HCT116 (cell line): ENCODE results near the gene FRK. TPM values are rescaled to one million over a fixed set of nuclear protein-coding genes. Genes with fewer than 3 reads are reported as not detected.

ENCODE experiments used
- ATAC-seq: fragments of 200-7000 bp; cut with Tn5 transposase; 2 replicates; pipeline ENCODE4 v1.9.1; 2020; ENCODE audit warnings: mild to moderate bottlenecking, moderate library complexity
- BruUV-seq: library from RNA; stranded (reverse); fragments of 400-500 nt; replicated peaks from 2 replicates; lab custom pipeline; 2021; lab: Mats Ljungman, UMichigan
- CTCF ChIA-PET: fragments of 300-600 bp; sonication (Branson Sonifier 250); formaldehyde crosslinking; loops from one replicate; lab custom pipeline; 2021; ENCODE audit warnings: antibody characterized with exemption; lab: Charles Lee
- POLR2A ChIA-PET: fragments of 300-600, 350-600 bp; sonication (Branson Sonifier 250); formaldehyde crosslinking; loops from one replicate; lab custom pipeline; 2021; ENCODE audit warnings: antibody characterized with exemption; lab: Charles Lee
- RAD21 ChIA-PET, 2 experiments: fragments of 300-600 bp; sonication (Branson Sonifier 250); formaldehyde crosslinking; loops; one replicate each; lab custom pipeline; 2023; ENCODE audit warnings: low total read pairs in 2 of 2; ENCODE audit not compliant: uncharacterized antibody in 2 of 2, unreplicated experiment in 2 of 2, low non-redundant PET in 1 of 2; lab: Charles Lee
- DNase-seq: peaks from one replicate; pipeline ENCODE4 v3.0.0-alpha.2; 2010; ENCODE audit warnings: low read depth, low spot score
- H2AFZ ChIP-seq: fragments of 200-600 bp; shearing (Covaris generic), sonication (generic); 2 replicates; pipeline ENCODE4 v1.6.1; 2017; ENCODE audit warnings: low read depth, mixed run types, mixed read lengths, antibody characterized with exemption, low read length; ENCODE audit not compliant: poor library complexity, severe bottlenecking
- H3K27ac ChIP-seq: 2 replicates; pipeline ENCODE4 v1.5.1; 2012; ENCODE audit warnings: low read depth, low read length
- H3K27me3 ChIP-seq: fragments of 200-600 bp; sonication (generic); 2 replicates; pipeline ENCODE4 v1.6.1; 2016; ENCODE audit warnings: mixed run types, low read length, mixed read lengths; ENCODE audit not compliant: insufficient read depth
- H3K36me3 ChIP-seq, 2 experiments: fragments of 200-500 bp in 1 of 2; fragments of 200-600 bp in 1 of 2; sonication (Bioruptor generic) in 1 of 2; sonication (generic) in 1 of 2; 2 replicates each; pipeline versions ENCODE4 v1.5.1 to v1.6.1; 2014 to 2016; ENCODE audit warnings: low read length in 2 of 2, inconsistent platforms in 1 of 2, mixed read lengths in 1 of 2, mixed run types in 1 of 2; ENCODE audit not compliant: insufficient read depth in 2 of 2, control insufficient read depth in 1 of 2
- H3K4me1 ChIP-seq, 2 experiments: fragments of 200-600 bp in 1 of 2; sonication (generic) in 1 of 2; 2 replicates each; pipeline versions ENCODE4 v1.5.1 to v1.6.1; 2012 to 2017; ENCODE audit warnings: low read length in 2 of 2, inconsistent platforms in 1 of 2, mild to moderate bottlenecking in 1 of 2, mixed read lengths in 1 of 2, mixed run types in 1 of 2, moderate library complexity in 1 of 2; ENCODE audit not compliant: insufficient read depth in 2 of 2, control insufficient read depth in 1 of 2
- H3K4me2 ChIP-seq: fragments of 200-600 bp; sonication (generic); 2 replicates; pipeline ENCODE4 v1.6.1; 2017; ENCODE audit warnings: mixed run types, low read length, mixed read lengths
- H3K4me3 ChIP-seq, 2 experiments: fragments of 200-600 bp in 1 of 2; sonication (generic) in 1 of 2; replicated peaks in 1 of 2; 2 replicates each; pipeline ENCODE4 v1.5.1; 2011 to 2016; ENCODE audit warnings: low read length in 2 of 2, control low read depth in 1 of 2, low read depth in 1 of 2, mild to moderate bottlenecking in 1 of 2, mixed read lengths in 1 of 2, mixed run types in 1 of 2
- H3K79me2 ChIP-seq: fragments of 200-600 bp; sonication (generic); 2 replicates; pipeline ENCODE4 v1.6.1; 2017; ENCODE audit warnings: mild to moderate bottlenecking, mixed run types, low read length, moderate library complexity, mixed read lengths; ENCODE audit not compliant: insufficient read depth
- H3K9ac ChIP-seq: fragments of 200-600 bp; sonication (generic); 2 replicates; pipeline ENCODE4 v1.6.1; 2016; ENCODE audit warnings: low read length, mixed read lengths
- H3K9me2 ChIP-seq: fragments of 200-600 bp; sonication (generic), shearing (Covaris generic); 2 replicates; pipeline ENCODE4 v1.6.1; 2017; ENCODE audit warnings: mixed run types, mild to moderate bottlenecking, moderate library complexity; ENCODE audit not compliant: insufficient read depth
- H3K9me3 ChIP-seq, 2 experiments: fragments of 200-500 bp in 1 of 2; fragments of 200-600 bp in 1 of 2; sonication (Bioruptor generic) in 1 of 2; sonication (generic) in 1 of 2; 2 replicates each; pipeline ENCODE4 v1.6.1; 2014 to 2017; ENCODE audit warnings: low read length in 2 of 2, mixed read lengths in 2 of 2, inconsistent platforms in 1 of 2, low read depth in 1 of 2, mild to moderate bottlenecking in 1 of 2, mixed run types in 1 of 2, moderate library complexity in 1 of 2; ENCODE audit not compliant: control insufficient read depth in 1 of 2, insufficient read depth in 1 of 2
- H4K20me1 ChIP-seq: fragments of 200-600 bp; sonication (generic), shearing (Covaris generic); 2 replicates; pipeline ENCODE4 v1.6.1; 2017; ENCODE audit warnings: mixed run types, mild to moderate bottlenecking, moderate library complexity; ENCODE audit not compliant: insufficient read depth
- ELF1 ChIP-seq: IDR thresholded peaks from 2 replicates; pipeline ENCODE4 v1.6.1; 2012; ENCODE audit warnings: low read depth, borderline replicate concordance
- FOSL1 ChIP-seq: IDR thresholded peaks from 2 replicates; pipeline ENCODE4 v1.6.1; 2012; ENCODE audit warnings: low read depth
- SP1 ChIP-seq: IDR thresholded peaks from 2 replicates; pipeline ENCODE4 v1.6.1; 2012; ENCODE audit warnings: low read depth
- TCF7L2 ChIP-seq: IDR thresholded peaks from 2 replicates; pipeline ENCODE4 v1.7.0; 2011; ENCODE audit warnings: borderline replicate concordance, inconsistent platforms; ENCODE audit not compliant: insufficient read depth, insufficient read length; ENCODE audit errors: extremely low read depth
- intact Hi-C: fragments of 100-400 bp; cut with micrococcal nuclease; formaldehyde crosslinking; loops from 2 replicates; pipeline ENCODE4 v1.10.0; 2022
- total RNA-seq: library from RNA; stranded (reverse); gene quantifications from one replicate; pipeline ENCODE4 v1.2.1, GENCODE V29; 2021; ENCODE audit not compliant: unreplicated experiment

The FRK gene
- total RNA-seq, 1 experiment from 2014 or later = 3.7 TPM

- Histone ChIP-seq H3K27ac (no peak overlapping the region), H3K4me1 (peaks cover 15 to 28% of the 10 kb centered on the region in 2 experiments), H3K4me2 (no peak overlapping the region), H3K9me3 (no peaks in the 10 kb centered on the region), H3K36me3 (no peaks in the 10 kb centered on the region), H3K79me2 (no peaks in the 10 kb centered on the region), H3K9ac (no peak overlapping the region), H2AFZ (no peak overlapping the region), H4K20me1 (no peaks in the 10 kb centered on the region), H3K9me2 (no peaks in the 10 kb centered on the region), H3K4me3 (no peak overlapping the region), H3K27me3 (no peaks in the 10 kb centered on the region)
- POLR2A ChIA-PET = no interaction called here
- CTCF ChIA-PET = no interaction called here
- ATAC-seq (no peak), DNase-seq (no peak)
- TF ChIP-seq TCF7L2 (no peak), ELF1 (no peak), FOSL1 (no peak)
- intact Hi-C loops = no loop called here
- BruUV-seq = no TSS peak
- RAD21 ChIA-PET = no interaction called here
Observed at GRCh38 chr6:116015983-116016382, 44.7 kb downstream of the FRK start.

GRCh38 chr6:116015561-116015960 lies 45.1 kb downstream of the FRK start:
- Histone ChIP-seq H3K27ac (no peak overlapping the region), H3K79me2 (no peaks in the 10 kb centered on the region), H3K4me3 (no peak overlapping the region), H3K4me1 (peaks cover 16 to 29% of the 10 kb centered on the region in 2 experiments), H3K36me3 (no peaks in the 10 kb centered on the region), H4K20me1 (no peaks in the 10 kb centered on the region), H3K27me3 (no peaks in the 10 kb centered on the region), H3K4me2 (no peak overlapping the region), H3K9me2 (no peaks in the 10 kb centered on the region), H3K9me3 (no peaks in the 10 kb centered on the region), H2AFZ (no peak overlapping the region), H3K9ac (no peak overlapping the region)
- ChIA-PET POLR2A (no interaction called here), CTCF (no interaction called here), RAD21 (no interaction called here)
- TF ChIP-seq ELF1 = no peak
- no peak for TF ChIP-seq SP1
- no TSS peak for BruUV-seq
- DNase-seq = no peak
- intact Hi-C loops = no loop called here
- no peak for ATAC-seq
